DLD1 (cell line): Measurements from ENCODE around the gene PLXND1.

ENCODE experiments used
- in situ Hi-C: cut with HindIII; loops from 2 replicates; pipeline ENCODE4 v1.10.0; 2017; ENCODE audit warnings: low sequenced_read_pairs

PLXND1 gene

GRCh38 chr3:129632056-129632455 lies 25.6 kb upstream of the PLXND1 start:
- in situ Hi-C loops, result no loop called here

- in situ Hi-C loops, result no loop called here
These were observed 22.5 kb upstream of the PLXND1 start for GRCh38 chr3:129629011-129629410.

DNA sequence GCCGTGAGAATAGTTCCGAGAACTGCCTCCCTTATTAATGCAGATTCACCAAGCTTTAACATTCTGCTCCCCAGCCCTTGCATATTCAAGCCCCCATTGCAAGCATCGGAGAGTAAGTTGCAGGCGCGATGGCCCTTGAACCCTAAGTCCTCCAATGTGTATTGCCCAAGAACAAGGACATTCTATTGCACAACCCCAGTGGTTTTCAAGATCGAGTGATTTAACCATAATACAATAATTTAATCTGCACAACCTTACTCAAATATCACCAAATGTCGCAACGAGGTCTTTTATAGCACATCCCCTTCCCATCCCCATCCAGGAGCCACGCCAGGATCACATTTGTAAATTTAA lies 21.7 kb upstream of the PLXND1 start:
- in situ Hi-C loops, result no loop called here

GRCh38 chr3:129627350-129628168 lies 21.1 kb upstream of the PLXND1 start:
- in situ Hi-C loops, result no loop called here

DNA sequence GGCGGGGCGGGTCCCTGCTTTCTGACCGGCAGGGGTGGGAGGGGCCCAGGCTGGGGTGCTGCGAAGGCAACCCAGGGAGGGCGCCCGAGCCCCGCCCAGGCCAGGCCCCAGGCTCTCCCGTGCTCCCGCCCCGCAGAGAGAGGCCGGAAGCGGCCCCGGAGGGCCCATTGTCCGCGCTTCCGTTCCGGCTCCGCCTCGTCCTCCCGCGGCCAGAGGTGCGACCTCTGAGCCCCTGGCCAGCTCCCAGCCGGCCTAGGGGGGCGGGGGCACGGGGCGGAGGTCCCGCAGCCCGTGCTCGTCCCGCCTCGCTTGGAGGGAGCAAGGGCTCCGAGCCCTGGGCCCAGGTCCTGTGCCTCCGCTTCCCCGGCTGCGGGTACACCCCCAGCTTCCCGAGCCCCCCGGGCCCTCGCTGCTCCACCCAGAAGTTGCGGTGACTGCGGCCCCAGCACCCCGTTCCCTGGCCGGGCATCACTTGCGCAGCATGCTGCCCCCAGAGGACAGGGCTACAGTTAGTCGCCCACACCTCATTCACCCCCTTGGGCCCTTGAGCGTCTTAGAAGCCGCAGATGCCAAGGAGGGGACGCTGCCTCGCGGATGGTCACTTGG lies 20.4 kb upstream of the PLXND1 start:
- in situ Hi-C loops, result no loop called here

GRCh38 chr3:129625072-129625874 lies 18.8 kb upstream of the PLXND1 start:
- in situ Hi-C loops, result no loop called here

GRCh38 chr3:129624347-129625071 lies 18.0 kb upstream of the PLXND1 start:
- in situ Hi-C loops, result no loop called here

GRCh38 chr3:129623447-129624118 lies 17.1 kb upstream of the PLXND1 start:
- in situ Hi-C loops, result no loop called here

- in situ Hi-C loops, result no loop called here
These were observed 16.5 kb upstream of the PLXND1 start for GRCh38 chr3:129622933-129623332.

- in situ Hi-C loops, result no loop called here
These were observed 15.9 kb upstream of the PLXND1 start for GRCh38 chr3:129622226-129622874.

DNA sequence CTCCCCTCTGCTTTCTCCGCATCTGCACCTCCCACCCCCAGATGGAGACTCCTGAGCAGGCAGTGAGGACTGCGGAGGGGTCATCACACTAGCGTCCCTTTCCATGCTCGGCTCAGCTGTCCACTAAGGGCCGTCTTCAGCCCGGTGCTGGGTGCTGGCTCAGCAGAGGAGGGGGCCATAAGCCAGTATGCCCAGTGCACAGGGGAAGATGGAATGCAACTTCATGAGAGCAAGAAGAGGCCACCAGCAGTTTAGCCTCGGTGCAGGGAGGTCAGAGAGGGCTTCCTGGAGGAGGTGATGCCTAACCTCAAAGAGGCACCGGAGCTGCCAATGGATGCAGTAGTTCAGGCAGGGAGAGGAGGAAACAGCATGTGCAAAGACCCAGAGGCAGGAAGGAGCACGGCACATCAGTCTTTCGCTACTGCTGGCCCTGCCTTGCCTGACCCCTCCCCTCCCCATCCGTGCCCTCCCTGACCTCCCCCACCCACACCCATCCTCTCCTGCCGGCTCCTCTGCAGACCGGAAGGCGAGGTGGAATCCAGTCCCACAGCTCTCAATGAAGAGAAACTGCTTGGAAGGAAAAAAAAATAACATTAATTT lies 15.2 kb upstream of the PLXND1 start:
- in situ Hi-C loops, result no loop called here

DNA sequence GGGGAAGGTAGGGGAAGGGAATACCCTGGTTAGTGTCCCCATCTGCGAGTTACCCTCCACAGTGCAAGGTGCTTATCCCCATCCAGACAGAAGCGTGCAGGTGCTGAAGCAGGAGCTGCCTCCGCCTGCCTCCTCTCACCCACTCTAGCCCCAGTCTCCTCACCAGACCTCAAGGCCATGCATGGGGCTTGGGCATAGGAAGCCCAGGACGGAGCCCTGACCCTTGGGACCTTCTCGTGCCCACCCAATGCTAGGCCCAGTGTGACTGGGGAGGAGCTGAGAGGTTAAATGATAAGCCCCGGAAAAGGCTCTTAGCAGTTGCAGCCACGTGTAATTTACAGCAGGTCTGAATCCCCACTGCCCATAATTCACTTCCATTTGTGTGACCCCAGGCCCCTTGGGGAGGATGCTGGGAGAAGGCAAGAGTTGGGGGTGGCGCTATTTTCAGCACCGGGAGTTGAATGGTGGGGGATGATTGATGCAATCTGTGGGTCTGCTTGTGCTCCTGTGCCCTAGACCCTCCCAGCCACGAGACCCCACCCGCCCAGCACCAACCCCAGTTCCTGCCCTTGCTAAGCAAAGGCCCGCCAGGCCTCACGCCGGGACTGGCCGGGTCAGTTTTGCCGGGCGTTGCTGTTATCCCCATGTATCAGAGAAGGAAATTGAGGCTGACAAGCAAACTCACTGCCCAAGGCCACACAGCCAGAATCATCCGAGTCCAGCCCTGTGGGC lies 14.5 kb upstream of the PLXND1 start:
- in situ Hi-C loops, result no loop called here

- in situ Hi-C loops, result no loop called here
These were observed 13.3 kb upstream of the PLXND1 start for GRCh38 chr3:129619726-129620162.

GRCh38 chr3:129618901-129619671 lies 12.6 kb upstream of the PLXND1 start:
- in situ Hi-C loops, result no loop called here

- in situ Hi-C loops, result no loop called here
These were observed 11.8 kb upstream of the PLXND1 start for GRCh38 chr3:129618186-129618820.

DNA sequence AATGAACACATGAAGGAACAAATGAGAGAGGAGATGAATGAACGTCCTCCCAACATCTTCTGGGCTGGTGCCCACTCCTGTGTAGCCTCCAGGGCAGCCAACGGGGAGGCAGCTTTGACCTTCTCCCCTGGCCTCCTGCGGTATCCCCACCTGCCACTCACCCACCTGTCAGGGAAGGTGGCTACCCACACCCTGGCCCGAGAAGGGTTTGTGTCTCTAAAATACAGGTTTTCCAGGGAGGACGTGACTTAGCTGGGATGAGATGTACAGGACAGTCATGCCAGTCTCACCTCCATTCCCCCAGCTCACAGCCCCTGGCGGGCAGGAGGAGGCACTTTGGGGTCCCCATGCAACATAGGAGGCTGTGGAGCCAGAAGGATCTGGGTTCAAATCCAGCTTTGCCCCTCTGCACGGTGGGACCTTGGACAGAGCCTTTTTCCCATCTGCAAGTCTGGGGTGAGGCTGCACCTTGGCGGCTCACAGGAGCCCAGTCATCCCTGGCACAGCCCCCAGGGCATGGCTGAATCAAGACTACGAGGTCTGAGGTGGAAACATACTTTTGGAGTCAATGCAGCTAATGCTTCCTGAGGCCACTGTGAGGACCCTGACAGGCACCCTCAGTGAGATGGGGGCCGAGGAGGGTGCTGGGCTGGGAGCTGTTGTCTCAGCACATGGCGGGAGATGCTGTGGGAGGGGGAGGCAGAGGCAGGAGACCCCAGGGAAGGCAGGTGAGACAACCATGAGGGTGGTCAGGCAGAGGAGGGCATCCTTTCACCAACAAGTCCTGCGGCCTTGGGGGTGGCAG lies 11.1 kb upstream of the PLXND1 start:
- in situ Hi-C loops, result no loop called here

DNA sequence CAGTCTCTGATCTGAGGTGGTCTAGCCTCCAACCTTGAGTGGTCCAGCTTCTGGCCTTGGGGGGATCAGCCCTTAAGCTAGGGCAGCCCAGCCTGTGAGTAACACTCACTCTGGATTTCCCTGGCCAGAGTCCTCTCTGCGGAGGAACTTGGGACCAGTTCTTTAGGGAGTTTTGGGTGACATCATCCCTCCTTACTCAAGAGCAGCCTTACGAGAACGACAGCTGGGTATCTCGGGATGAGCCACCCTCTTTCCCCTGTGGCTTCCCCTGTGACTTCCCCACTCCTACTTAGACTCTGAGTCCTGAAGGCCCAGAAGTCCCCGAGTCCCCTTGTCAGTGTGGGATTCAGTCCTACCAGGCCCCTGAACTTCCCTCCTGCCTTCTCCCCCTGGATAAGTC lies 10.2 kb upstream of the PLXND1 start:
- in situ Hi-C loops, result no loop called here
